SIG-M5 treated with dmso at 0.1 percent for 504 hours (cell line): Measurements from ENCODE around the gene XRCC1.
"Not testable (repeated sequence)": the region's sequence is repeated elsewhere in the genome, so short reads cannot be mapped to it uniquely, and the experiment has no call there.

ENCODE experiments used
- DNase-seq: peaks from one replicate; lab custom pipeline; 2025; ENCODE audit not compliant: unreplicated experiment; lab: John Stamatoyannopoulos, UW

The XRCC1 gene

DNA sequence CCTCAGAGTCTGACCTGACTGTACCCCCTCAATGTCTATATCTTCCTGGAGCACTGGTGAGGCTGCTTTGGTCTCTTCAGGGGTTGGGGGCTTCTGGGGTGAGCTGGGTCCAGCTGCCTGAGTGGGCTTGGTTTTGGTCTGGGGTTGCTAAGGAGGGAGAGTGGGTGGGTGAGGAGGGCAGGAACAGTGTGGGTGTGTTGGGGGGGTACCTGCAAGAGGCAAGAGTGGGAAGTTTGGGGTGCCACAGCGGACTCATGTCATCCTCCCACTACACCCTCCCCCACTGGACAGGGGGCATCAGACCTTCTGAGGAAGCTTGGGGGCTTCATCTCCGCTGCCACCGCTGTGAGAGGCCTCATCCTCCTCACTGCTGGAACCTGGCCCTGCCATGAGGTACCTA, 28.7 kb downstream of the XRCC1 start:
- DNase-seq, result no peak

DNA sequence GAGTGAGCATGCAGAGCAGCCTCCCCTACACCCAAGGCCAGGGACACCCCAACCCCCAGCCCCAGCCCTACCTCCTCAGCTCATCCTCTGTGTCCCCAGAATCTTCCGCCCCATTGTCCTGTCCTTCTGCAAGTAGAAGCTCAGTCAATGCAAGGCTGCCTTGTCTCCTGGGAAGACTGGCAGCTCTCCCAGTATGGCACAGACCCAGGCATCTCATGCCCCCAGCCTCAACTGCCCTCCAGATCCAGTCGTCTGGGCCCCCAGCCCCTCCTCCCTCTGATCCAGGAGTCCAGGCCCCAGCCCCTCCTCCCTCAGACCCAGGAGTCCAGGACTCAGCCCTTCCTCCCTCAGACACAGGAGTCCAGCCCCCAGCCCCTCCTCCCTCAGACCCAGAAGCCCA, 29.3 kb downstream of the XRCC1 start:
- no peak for DNase-seq

- DNase-seq, result no peak
These were observed 30.1 kb downstream of the XRCC1 start for GRCh38 chr19:43545276-43545675.

GRCh38 chr19:43544077-43544476, 31.2 kb downstream of the XRCC1 start:
- DNase-seq, result no peak

DNA sequence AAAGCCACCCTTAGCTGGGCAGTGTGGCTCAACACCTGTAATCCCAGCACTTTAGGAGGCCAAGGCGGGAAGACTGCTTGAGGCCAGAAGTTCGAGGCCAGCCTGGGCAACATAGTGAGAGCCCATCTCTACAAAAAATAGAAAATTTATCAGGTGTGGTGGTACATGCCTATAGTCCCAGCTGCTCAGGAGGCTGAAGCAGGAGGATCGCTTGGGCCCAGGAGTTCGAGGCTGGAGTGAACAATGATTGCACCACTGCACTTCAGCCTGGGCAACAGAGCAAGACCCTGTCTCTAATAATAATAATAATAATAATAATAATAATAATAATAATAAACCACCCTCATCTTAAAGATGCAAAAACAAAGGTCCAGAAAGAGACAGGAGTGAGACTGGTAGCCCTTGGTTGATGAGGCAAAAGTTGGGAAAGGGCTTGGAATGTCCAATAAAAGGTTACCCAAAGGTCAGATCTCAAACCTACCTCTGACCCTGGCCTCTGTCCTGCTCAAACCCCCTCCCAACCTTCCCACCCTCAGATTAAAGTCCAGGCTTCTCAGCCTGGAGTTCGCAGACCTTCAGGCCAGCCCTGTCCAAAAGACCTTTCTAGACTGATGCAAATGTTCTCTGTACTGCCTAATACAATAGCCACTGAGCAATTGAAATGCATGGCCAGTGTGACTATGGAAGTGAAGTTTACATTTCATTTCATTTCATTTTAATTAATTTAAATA, 33.2 kb downstream of the XRCC1 start:
- DNase-seq, result no peak

DNA sequence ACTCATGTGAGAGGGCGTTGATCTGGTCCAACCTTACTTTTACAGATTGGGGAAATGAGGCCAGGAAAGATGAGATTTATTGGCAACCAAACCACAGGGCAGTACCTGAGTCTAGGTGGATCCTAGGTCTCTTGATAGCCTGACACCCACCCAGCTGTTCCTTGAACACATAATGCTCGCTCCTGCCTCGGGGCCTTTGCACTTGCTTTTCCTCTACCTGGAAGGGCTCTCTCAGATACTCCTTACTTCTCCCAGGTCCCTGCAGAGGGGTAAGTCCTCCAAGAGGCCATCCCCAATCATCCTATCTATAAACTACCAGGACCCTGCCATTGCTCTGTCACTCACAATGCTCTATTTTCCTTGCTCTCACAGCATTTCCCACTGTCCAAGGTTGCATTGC, 34.9 kb downstream of the XRCC1 start:
- DNase-seq, result no peak

DNA sequence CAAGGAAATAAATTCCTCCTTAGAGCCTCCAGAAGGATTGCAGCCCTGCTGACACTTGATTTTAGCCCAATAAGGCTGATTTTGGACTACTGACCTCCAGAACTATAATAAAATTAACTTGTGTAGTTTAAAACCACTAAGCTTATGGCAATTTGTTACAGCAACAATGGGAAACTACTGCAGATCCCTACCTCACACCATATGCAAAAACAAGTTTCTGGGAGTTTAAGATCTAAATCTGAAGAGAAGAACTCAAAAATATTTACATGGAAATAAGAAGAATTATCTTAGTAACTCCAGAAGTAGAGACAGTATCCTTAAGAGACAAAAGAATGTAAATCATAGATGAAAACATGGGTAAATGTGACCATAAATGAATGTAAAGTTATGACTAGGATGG, 36.4 kb downstream of the XRCC1 start:
- no peak for DNase-seq

DNA sequence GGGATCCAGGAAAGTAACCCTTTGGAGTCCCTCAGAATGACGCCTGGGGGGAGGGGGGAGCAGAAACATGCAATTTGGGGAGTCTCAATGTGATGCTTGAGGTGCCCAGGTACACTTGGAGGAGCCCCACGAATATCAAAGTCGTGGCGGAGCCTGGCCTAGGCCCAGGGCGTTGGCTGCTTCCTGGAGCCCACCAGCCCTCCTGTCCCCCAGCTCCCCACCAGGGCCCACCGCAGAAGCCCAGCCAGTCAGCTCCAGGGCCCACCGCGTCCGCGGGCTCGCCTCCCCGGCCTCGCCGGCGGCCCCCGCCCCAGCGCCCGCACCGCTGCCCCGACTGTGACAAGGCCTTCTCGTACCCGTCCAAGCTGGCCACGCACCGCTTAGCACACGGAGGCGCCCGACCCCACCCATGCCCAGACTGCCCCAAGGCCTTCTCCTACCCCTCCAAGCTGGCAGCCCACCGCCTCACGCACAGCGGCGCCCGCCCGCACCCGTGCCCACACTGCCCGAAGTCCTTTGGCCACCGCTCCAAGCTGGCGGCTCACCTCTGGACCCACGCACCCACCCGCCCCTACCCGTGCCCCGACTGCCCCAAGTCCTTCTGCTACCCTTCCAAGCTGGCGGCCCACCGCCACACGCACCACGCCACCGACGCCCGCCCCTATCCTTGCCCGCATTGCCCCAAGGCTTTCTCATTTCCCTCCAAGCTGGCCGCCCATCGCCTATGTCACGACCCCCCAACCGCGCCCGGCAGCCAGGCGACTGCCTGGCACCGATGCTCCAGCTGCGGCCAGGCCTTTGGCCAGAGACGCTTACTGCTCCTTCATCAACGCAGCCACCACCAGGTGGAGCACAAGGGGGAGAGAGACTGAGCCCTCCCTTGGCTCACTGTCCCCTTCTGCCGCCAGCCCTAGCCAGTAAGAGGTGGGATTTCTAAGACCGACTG, 40.2 kb downstream of the XRCC1 start:
- DNase-seq, result no peak

GRCh38 chr19:43534305-43534815, 41.0 kb downstream of the XRCC1 start:
- no peak for DNase-seq

DNA sequence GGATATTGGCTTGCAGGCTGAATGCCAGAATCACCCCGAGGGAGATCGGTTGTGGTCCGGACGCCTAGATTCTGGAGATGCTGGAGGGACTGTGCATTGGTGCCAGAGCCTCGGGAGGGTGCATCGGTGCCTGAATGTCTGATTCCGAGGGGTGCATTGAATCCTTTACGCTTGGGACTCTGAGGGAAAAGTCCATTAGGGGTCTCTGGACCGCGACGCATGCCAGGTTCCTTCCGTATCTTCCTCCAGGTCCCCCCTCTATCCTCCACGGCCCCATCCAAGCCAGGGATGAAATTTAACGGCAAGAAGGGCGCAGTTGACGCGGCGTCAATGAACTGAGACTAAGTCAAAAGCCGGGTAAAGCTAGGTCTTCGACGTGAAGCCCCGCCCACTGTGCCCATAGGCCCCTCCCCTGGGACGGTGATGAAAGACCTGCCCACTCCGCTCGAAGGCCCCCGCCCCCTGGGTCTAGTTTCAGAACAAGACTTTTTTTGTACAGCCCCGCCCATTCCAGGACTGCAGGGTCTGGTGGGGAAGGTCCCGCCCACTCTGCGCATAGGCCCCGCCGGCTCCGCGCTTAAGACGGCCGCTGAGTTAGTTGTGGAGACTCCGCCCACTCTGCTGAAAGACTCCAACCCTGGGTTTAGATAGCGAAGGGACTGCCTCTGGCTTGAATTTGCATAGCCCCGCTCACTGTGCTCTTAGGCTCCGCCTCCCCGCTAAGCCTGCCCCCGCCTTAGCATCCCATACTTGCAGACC, 41.6 kb downstream of the XRCC1 start:
- peak; percentile 99 for DNase-seq

- DNase-seq, result peak; percentile 90
These were observed 42.3 kb downstream of the XRCC1 start, which contains the start of gene ZNF575 for GRCh38 chr19:43532962-43533545. ZNF575 (plus strand) TSS chr19:43533188; CDS start chr19:43534423, 1,235 bp downstream.

DNA sequence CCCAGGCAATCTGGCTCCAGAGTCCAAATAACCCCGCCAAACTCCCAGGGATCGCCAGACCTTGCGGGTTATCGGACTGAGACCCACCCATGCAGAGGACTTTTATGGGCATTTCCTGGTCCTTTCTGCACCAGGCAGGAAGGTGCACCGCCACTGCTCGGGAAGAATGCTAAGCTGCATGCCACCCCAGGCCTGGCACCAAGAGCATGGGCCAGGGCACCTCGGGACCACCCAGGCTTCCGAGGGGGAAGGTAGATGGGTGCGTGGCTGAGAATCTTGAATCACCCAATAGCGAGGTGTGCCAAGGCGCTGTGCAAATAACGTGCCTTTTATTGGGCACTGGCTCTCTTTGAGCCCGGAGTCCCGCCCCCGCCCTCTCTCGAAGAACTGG, 42.8 kb downstream of the XRCC1 start:
- DNase-seq, result peak; percentile 53

DNA sequence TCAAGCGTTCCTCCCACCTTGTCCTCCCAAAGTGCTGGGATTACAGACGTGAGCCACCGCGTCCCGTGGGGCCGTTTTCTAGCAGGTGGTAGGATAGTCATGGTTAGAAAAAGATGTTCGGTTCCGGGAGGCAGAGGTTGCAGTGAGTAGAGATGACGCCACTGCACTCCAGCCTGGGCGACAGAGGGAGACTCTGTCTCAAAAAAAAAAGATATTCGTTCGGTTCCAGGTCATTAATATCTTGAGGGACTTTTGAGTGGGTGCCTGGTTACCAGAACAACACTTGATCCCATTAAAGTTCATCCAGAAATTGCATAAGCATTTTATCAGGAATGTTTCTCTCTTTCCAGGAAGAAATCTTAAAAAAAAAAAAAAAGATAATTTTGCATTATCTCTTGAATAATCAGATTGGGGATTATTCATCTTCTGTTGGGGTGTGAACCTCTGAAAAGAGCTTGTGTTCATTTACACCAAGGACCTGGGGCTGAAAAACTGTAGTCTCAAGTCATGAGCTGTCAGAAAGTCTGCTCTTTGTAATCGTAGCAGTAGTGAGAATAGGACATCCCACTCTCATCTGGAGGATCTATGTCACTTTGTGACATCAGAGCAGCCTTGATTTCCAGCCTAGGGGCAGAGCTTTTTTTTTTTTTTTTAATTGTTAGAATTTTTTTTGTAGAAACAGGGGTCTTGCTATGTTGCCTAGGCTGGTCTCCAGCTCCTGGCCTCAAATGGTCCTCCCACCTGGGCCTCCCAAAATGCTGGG, 47.3 kb downstream of the XRCC1 start:
- DNase-seq, result no peak

DNA sequence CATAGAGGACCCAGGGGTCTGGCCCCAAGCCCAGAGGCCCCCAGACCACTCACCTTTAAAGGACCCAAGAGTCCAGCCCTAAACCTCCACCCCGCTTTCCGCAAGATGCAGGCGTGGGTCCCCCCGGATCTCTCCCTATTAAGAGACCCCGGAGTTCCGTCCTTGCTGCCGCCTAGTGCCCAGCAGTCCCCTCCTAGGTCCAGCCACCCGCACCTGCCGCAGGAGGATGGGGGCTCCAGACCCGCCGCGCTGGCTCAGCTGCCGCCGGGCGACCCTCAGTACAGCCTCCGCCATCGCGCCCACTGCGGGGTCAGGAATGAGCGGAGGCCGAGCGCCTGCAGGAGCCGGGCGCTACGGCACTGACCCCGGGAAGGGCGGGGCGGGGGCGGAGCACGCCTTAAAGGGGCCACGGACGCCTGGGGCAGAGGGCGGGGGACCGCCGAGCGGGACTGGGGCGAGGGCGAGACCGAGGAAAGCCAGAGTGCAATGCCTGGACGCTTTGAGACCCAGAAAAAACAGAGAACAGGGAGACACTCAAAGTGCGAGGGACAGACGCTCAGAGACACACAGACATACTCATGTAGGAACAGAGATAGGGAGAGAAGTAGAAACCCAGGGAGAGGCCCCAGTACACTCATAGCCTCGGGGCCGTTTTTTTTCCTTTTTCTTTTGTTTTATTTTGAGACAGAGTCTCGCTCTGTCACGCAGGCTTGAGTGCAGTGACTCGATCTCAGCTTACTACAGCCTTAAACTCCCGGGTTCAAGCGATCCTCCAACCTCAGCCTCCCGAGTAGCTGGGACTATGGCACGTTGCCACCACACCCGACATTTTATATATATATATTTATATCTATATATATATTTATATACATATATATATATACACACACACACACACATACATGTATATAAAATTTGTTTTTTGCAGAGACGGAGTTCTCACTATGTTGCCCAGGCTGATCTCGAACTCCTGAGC, 48.2 kb downstream of the XRCC1 start, which contains the start of gene ETHE1:
Gene ETHE1 (minus strand): TSS at position 318 of the 976 bp plus-strand sequence. CDS start 24 bp downstream, at position 294.
- peak; percentile 52 for DNase-seq

DNA sequence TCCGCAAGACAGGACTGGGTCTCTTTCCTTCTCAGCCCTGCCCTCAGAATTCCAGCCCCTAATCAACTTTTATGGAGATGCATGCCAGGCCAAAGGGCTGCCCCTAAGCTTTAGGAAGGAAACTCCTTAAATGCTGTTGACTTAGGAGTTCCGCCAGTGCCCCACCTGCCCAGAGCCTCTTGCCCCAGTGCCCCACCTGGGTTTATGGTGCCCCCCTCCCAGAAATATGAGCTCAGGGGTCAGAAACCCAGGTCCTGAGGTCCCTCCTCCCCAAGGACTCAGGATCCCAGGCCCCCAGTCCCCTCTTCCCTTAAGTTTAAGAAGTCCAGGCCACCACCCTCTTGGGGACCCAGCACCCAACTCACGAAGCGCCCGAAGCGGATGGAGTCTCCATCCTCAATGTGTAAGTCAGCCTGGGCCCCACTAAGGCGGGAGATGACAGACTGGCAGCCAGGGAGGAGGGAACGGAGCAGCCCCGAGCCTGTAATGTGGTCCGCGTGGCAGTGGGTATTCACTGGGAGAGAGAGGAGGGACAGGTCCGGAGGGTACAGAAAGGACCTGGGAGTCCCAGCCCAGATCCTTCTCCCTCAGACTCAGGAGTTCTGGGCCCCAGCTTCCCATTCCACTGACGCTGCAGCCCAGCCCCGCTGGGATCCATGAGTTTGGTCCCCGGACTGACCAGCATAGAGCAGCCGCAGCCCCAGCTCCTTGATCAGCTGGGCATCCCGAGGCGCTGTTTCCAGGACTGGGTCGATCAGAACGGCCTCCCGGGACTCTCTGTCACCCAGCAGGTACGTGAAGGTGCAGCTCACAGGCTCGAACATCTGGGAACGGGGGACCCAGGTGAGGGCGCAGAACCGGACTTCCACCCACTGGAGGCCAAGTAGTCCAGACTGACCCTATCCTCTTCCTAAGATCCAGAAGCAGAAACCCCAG, 49.2 kb downstream of the XRCC1 start:
- peak; percentile 41 for DNase-seq

- DNase-seq, result peak; percentile 82
These were observed 50.1 kb downstream of the XRCC1 start for GRCh38 chr19:43524922-43525835.

- not testable (repeated sequence) for DNase-seq
These were observed 51.6 kb downstream of the XRCC1 start for GRCh38 chr19:43523696-43524095.
